GM19239 (cell line): ENCODE results near the gene CD8A.
"Not testable (repeated sequence)": the region's sequence is repeated elsewhere in the genome, so short reads cannot be mapped to it uniquely, and the experiment has no call there.

Experiments
- DNase-seq: peaks from one replicate; pipeline ENCODE4 v3.0.0; 2011; ENCODE audit warnings: low spot score; ENCODE audit not compliant: insufficient read length
- FAIRE-seq: peaks from 2 replicates; lab custom pipeline; 2011; peaks lifted over from hg19 to GRCh38; lab: Jason Lieb, UNC

Gene CD8A

GRCh38 chr2:86790676-86791572 lies at the start of gene CD8A:
Gene CD8A (minus strand): TSS chr2:86790913. CDS start chr2:86790825, 88 bp downstream.
- DNase-seq = no peak

GRCh38 chr2:86839871-86840548 lies 49.3 kb upstream of the CD8A start:
- FAIRE-seq, DNase-seq: not testable (repeated sequence)

More at GRCh38 chr2:86790676-86791572, at the start of gene CD8A:
- no peak for FAIRE-seq

GRCh38 chr2:86839455-86839854 lies 48.7 kb upstream of the CD8A start:
- FAIRE-seq, DNase-seq: not testable (repeated sequence)

GRCh38 chr2:86837714-86838113 lies 47.0 kb upstream of the CD8A start:
- DNase-seq, FAIRE-seq: not testable (repeated sequence)

- not testable (repeated sequence) for FAIRE-seq, DNase-seq
Observed at GRCh38 chr2:86836915-86837695, 46.4 kb upstream of the CD8A start.

- not testable (repeated sequence) for DNase-seq, FAIRE-seq
Observed at GRCh38 chr2:86835548-86835889, 44.8 kb upstream of the CD8A start.

GRCh38 chr2:86833315-86833714 lies 42.6 kb upstream of the CD8A start:
- DNase-seq = no peak
- no peak for FAIRE-seq

- DNase-seq (no peak), FAIRE-seq (no peak)
Observed at GRCh38 chr2:86832334-86833096, 41.8 kb upstream of the CD8A start.

GRCh38 chr2:86831537-86831936 lies 40.8 kb upstream of the CD8A start:
- FAIRE-seq = no peak

GRCh38 chr2:86826951-86827350 lies 36.2 kb upstream of the CD8A start:
- no peak for DNase-seq

More at GRCh38 chr2:86831537-86831936, 40.8 kb upstream of the CD8A start:
- DNase-seq = no peak

GRCh38 chr2:86825693-86826381 lies 35.1 kb upstream of the CD8A start:
- FAIRE-seq = no peak
- no peak for DNase-seq

More at GRCh38 chr2:86826951-86827350, 36.2 kb upstream of the CD8A start:
- no peak for FAIRE-seq

- DNase-seq (no peak), FAIRE-seq (no peak)
Observed at GRCh38 chr2:86825036-86825692, 34.5 kb upstream of the CD8A start.

GRCh38 chr2:86822668-86823345 lies 32.1 kb upstream of the CD8A start:
- DNase-seq = no peak
- FAIRE-seq = no peak

- no peak for DNase-seq
- no peak for FAIRE-seq
Observed at GRCh38 chr2:86821842-86822241, 31.1 kb upstream of the CD8A start.

GRCh38 chr2:86821306-86821705 lies 30.6 kb upstream of the CD8A start:
- DNase-seq = no peak
- FAIRE-seq = no peak

GRCh38 chr2:86818957-86819356 lies 28.2 kb upstream of the CD8A start:
- FAIRE-seq (no peak), DNase-seq (no peak)

GRCh38 chr2:86818114-86818801 lies 27.5 kb upstream of the CD8A start:
- FAIRE-seq (no peak), DNase-seq (no peak)

GRCh38 chr2:86815611-86816010 lies 24.9 kb upstream of the CD8A start:
- FAIRE-seq = no peak
- DNase-seq = no peak
